Lower leg skin (tissue), 4 donors: ENCODE results near the gene XPR1. TPM values are rescaled to one million over a fixed set of nuclear protein-coding genes. Genes with fewer than 3 reads are reported as not detected.

Experiments used
- DNase-seq, 2 donors: peaks; one replicate each; pipeline ENCODE4 v3.0.0-alpha.2; 2019; ENCODE audit warnings: low spot score in 2 of 2
- H3K4me3 ChIP-seq: fragments of 200-600 bp; sonication (generic); 2 replicates; pipeline ENCODE4 v1.5.1; 2017; ENCODE audit warnings: mild to moderate bottlenecking, low read depth; ENCODE audit not compliant: poor library complexity, severe bottlenecking
- CTCF ChIP-seq, 3 donors: fragments of 450-650 bp; IDR thresholded peaks; one replicate each; pipeline ENCODE4 v1.5.1; 2016; ENCODE audit warnings: antibody characterized with exemption in 3 of 3, mild to moderate bottlenecking in 3 of 3, moderate library complexity in 2 of 3
- POLR2A ChIP-seq, 2 donors: fragments of 450-650 bp; IDR thresholded peaks; one replicate each; pipeline ENCODE4 v1.6.1; 2016 to 2017; ENCODE audit warnings: antibody characterized with exemption in 2 of 2, mild to moderate bottlenecking in 1 of 2, moderate library complexity in 1 of 2
- WGBS, 2 donors: methylation state at CpG; one replicate each; pipeline ENCODE4 v1.1.5; 2018; 5-methylcytosine and 5-hydroxymethylcytosine counted together
- intact Hi-C: fragments of 100-400 bp; cut with DNase I; formaldehyde crosslinking; loops from one replicate; pipeline ENCODE4 v1.15.0; 2023; ENCODE audit warnings: low total_unique reads
- total RNA-seq, 4 donors: library from RNA; depleted of rRNA; stranded (reverse); fragments of >200 nt; gene quantifications; one replicate each; pipeline ENCODE4 v1.1.0, GENCODE V29; 2016

XPR1 gene
- total RNA-seq, 4 donors from 2014 or later = 10.1 to 25.4 (median 14.1) TPM

- H3K4me3 ChIP-seq = no peak overlapping the region
- intact Hi-C loops = loop anchor here (10.0 kb wide), 1 partner anchor 325 kb away; no protein-coding TSS in a partner anchor
- TF ChIP-seq POLR2A (IDR thresholded peaks at IDR 0.05) = no peak
- TF ChIP-seq CTCF (IDR thresholded peaks at IDR 0.05) = no peak
- DNase-seq = no peak
- WGBS, 2 donors = 100% methylated on average over 1 of the region's 1 CpG
These were observed 227.5 kb downstream of the XPR1 start for GRCh38 chr1:180859306-180859705.

- TF ChIP-seq CTCF (IDR thresholded peaks at IDR 0.05) (no peak), POLR2A (IDR thresholded peaks at IDR 0.05) (no peak)
- 69 to 82% methylated on average over 2 of the region's 2 CpGs for WGBS, 2 donors
- intact Hi-C loops = no loop called here
- DNase-seq = no peak
- H3K4me3 ChIP-seq = no peak overlapping the region
These were observed 228.7 kb downstream of the XPR1 start for GRCh38 chr1:180860535-180860934.

GRCh38 chr1:180862305-180862704, 230.5 kb downstream of the XPR1 start:
- WGBS, 2 donors = 80 to 83% methylated on average over 1 of the region's 1 CpG
- no peak for DNase-seq
- intact Hi-C loops = no loop called here
- no peak overlapping the region for H3K4me3 ChIP-seq
- TF ChIP-seq POLR2A (IDR thresholded peaks at IDR 0.05) = no peak

- intact Hi-C loops = no loop called here
- no peak for TF ChIP-seq POLR2A (IDR thresholded peaks at IDR 0.05)
- TF ChIP-seq CTCF (IDR thresholded peaks at IDR 0.05) = peak in 1 of 3 donors; percentile 66
- peak in 1 of 2 donors; percentile 43 for DNase-seq
- WGBS, 2 donors = 26 to 27% methylated on average over 6 of the region's 6 CpGs
- no peak overlapping the region for H3K4me3 ChIP-seq
These were observed 231.4 kb downstream of the XPR1 start for GRCh38 chr1:180863158-180863775.

GRCh38 chr1:180881806-180882509, 250.1 kb downstream of the XPR1 start:
- no peak for DNase-seq
- TF ChIP-seq CTCF (IDR thresholded peaks at IDR 0.05) = no peak
- no peak for TF ChIP-seq POLR2A (IDR thresholded peaks at IDR 0.05)
- intact Hi-C loops = loop anchor here (5.0 kb wide), 1 partner anchor 285 kb away; no protein-coding TSS in a partner anchor
- WGBS, 2 donors = 61 to 62% methylated on average over 6 of the region's 6 CpGs
- H3K4me3 ChIP-seq = no peak overlapping the region

GRCh38 chr1:180884588-180885300, 252.9 kb downstream of the XPR1 start:
- H3K4me3 ChIP-seq = no peak overlapping the region
- 89 to 94% methylated on average over 3 of the region's 3 CpGs for WGBS, 2 donors
- no peak for DNase-seq
- intact Hi-C loops = loop anchor here (5.0 kb wide), 1 partner anchor 283 kb away; no protein-coding TSS in a partner anchor
- TF ChIP-seq POLR2A (IDR thresholded peaks at IDR 0.05) (no peak), CTCF (IDR thresholded peaks at IDR 0.05) (no peak)
